Fibroblast of skin of right biceps (primary cell): ENCODE measurements around the gene TFF3.

ENCODE experiments used
- DNase-seq: peaks from one replicate; pipeline ENCODE4 v3.0.0-alpha.2; 2013

TFF3 gene, protein sequence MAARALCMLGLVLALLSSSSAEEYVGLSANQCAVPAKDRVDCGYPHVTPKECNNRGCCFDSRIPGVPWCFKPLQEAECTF

DNA sequence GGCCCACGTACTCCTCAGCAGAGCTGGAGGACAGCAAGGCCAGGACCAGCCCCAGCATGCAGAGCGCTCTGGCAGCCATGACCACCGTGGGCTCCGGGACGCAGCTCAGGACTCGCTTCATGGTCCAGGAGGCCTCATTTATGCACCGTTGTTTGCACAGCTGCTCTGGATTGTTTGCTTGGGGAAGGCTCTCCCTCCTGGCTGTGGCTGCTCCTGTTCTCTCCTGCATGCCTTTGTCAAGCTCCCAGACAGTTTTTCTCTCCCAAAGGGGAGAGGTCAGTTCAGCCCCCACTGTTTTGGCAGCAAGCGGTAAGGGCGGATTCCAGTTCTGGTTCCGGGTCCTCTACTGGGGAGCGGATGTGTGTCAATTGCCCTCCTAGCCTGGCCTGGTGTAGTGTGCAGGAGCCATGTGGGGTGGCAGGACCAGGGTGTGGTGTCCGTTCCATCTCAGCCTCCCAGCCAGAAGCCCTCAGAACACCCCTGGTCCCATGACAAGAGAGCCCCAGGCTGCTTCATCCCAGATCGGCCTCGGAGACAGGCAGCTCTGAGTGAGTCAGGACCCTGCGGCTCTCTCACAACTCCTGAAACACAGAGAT, at the start of gene TFF3:
TFF3 (minus strand) TSS at position 114 of the 596 bp plus-strand sequence; CDS start at position 79, 35 bp downstream.
- no peak for DNase-seq

DNA sequence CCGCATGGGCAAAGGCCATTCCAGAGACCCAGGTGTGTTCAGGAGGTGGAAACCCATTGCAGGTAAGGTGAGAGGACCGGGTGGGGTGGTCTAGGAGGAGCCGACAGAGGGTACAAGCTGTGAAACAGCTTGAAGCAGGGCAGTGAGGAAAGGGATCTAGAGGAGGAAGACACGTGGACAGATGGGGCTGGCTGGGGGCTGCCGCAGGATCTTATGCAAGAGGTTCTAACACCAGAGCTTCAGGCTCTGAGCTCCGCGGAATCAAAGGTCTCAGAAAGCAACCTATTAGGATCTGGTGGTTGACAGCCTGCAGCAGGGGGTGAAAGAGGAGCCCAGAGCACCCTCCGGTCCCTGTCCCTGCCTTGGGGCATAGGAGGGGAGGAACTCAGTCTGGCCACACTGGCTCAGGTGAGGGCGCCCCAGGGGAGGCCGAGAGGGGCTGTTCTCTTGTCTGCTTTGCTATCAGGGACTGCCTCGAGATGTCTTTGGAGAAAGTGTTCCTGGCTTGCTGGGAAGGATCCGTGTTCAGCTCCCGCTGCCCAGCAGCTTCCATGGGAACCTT, 49.2 kb upstream of the TFF3 start:
- DNase-seq = no peak

DNA sequence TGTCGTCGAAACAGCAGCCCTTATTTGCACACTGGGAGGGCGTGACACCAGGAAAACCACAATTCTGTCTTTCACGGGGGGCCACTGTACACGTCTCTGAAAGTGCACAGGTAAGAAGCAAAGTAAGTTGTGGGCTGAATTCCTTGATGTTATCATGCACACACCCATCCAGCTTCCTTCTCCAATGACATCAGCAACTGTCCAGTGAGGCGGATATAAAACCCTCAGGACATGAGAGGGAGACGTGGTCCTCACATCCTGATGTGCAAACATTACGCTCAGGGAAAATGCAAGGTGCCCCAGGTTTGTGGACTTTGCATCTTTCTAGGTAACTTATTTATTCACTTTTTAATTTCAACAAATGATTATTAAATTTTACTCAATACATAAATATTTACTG, 48.1 kb upstream of the TFF3 start:
- no peak for DNase-seq

DNA sequence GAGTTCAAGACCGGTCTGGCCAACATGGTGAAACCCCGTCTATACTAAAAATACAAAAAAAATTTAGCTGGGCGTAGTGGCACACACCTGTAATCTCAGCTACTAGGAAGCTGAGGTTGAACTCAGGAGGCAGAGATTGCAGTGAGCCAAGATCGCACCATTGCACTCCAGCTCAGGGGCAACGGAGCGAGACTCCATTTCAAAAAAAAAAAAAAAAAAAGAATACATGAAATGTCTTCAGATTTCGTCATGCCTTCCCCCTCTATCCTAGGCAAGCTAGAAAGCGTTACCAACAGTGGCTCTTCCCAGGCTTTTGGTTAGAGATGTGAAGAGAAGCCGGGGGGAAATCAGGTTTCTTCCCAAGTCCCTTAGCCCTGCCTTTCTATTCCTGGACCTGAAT, 47.5 kb upstream of the TFF3 start:
- no peak for DNase-seq

DNA sequence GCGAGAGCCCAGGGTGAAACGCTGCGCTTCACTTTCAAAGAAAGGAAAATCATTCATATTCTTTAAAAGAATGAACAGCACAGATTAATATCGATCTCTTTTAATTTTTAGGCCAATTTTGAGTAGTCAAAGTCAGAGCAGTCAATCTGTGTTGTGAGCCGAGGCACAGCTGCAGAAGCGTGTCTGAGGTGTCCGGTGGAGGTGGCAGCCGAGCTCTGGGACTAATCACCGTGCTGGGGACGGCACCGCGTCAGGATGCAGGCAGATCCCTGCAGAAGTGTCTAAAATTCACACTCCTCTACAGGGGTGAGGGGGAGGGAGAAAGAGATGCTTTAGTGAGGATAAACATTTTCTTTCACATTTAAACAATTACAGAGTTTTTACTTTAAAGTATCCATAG, 47.0 kb upstream of the TFF3 start:
- no peak for DNase-seq

DNA sequence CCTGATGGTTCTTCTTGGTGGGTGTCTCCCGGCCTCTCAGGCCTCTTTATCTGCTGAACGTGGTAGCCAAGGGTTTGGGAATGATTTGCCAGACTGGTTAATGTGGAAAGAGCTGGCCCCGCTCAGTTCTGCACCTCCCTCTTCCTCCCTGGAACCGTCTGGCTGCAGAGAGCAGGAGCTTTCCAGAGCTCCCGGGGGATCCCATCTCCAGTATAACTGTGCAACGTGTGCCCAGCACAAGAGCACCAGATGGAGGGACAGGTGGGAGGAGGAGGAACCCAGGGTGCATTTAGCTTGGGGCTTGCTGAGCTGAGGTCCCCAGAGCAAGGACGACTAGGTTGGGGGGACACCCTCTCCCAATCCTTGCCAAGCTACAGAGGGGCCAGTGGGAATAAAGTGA, 46.1 kb upstream of the TFF3 start:
- no peak for DNase-seq

DNA sequence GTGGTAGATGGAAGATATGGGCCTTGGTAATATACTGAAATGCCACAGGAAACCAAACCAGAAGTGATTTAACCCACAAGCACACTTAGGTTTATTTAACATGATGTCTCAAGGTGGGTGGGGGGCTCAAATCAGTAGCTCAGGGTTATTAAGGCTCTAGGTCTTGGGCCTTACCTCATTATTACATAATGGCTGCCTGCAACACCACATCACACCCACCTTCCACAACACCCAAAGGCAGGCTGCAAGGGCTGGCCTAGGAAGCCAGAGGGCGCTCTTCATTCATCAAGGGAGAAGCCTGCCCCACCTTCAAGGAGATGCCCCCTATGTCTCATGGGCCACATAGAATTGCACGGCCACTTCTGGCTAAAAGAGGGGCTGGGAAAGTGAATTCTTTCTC, 45.1 kb upstream of the TFF3 start:
- no peak for DNase-seq

DNA sequence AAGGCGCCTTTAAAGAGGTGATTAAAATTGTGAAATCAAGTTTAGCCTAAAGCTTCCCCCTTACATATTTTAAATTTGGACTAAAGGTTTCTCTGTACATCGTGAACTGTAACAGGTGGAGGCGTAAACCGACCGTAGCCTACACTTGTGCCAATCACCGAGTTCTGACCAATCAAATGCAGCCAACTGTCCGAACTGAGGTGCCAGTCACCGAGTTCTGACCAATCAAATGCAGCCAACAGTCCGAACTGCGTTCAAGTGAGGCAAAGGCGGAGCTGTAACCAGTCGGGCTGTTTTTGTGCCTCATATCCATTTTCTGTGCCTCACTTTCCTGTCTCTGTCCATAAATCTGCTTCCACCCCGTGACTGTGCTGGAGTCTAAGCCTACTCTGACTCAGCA, 43.7 kb upstream of the TFF3 start:
- no peak for DNase-seq

DNA sequence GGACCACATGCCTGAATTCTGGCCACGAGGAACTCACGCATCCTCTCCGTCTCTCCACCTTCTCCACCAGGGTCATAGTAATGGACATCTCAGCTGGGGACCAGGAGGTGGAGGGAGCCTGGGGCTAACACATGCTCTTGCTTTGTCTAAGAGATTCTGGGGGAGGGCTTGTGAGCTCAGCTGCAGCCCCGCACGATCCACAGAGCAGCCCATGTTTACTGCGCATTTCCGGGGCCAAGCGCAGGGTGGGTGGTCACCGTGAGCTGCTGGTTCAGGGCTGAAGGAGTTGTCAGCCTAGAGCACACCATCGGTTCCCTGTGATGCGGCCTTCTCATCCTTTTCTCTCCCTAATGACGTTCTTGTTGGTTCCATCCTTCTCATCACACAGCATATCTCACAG, 43.1 kb upstream of the TFF3 start:
- no peak for DNase-seq

DNA sequence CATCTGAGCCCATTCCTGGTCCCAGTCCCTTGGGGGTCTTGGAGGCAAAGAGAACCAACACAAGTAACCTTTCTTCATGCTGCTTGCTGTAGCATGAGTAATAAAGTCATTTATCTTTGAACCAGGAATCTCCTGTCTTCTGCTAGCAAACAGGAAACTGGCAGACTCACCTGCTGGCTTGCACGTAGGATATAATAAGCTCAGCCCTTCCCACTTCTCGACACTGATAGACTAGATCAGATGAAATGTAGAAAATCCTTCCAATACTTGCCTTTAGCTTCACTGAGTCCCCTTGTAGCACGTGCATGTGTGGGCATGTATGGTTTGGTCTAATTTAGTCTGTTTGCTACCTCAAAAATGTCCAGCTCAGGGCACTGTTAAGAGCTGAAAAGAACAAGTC, 42.1 kb upstream of the TFF3 start:
- DNase-seq = no peak

DNA sequence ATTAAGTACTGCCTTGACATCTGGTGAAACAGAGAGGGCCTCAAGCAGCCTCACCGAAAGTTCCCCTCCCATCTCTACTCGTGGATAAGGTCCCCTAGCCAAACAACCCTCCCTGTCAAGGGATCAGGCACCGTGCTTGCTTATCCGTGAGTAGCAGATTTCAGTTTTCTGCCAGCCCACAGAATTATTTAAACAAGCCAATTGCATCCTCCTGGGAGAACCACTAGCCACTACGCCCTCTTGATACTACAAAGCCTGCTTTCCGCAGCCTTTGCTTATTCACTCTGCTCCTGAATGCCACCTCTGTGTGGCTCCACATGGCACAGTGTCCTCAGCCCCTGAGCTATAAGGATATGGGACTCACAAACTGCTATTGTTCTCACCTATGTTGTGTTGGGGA, 41.4 kb upstream of the TFF3 start:
- DNase-seq = no peak

DNA sequence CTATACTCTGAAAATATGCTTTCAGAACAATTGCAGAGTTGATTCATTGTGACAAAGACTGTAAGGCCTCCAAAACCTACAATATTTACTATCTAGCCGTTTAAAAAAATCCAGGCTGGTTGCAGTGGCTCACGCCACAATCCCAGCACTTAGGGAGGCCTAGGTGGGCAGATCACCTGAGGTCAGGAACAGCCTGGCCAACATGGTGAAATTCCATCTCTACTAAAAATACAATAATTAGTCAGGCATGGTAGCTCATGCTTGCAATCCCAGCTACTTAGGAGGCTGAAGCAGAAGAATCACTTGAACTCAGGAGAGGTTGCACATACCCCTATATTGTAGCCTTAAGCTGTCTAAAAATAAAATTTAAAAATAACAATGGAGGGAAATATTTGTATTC, 40.8 kb upstream of the TFF3 start:
- no peak for DNase-seq

DNA sequence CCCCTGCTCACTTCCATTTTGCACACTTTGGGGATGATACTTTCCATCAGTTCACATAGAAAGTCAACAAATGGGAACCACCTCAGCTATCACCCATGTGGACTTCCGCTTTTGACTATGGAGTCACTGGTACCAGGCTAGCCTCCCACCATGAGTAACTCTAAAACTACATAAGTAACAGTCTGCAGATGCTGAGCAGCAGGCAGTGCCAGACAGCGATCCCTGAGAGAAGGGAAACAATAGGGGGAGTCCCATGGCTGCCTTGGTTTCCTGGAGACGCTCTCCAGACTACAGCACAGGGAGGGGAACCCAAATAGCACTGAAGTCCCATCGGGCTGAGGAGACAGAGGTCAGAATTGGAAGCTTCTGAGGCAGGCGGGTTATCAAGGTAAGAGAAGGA, 38.4 kb upstream of the TFF3 start:
- DNase-seq = no peak

DNA sequence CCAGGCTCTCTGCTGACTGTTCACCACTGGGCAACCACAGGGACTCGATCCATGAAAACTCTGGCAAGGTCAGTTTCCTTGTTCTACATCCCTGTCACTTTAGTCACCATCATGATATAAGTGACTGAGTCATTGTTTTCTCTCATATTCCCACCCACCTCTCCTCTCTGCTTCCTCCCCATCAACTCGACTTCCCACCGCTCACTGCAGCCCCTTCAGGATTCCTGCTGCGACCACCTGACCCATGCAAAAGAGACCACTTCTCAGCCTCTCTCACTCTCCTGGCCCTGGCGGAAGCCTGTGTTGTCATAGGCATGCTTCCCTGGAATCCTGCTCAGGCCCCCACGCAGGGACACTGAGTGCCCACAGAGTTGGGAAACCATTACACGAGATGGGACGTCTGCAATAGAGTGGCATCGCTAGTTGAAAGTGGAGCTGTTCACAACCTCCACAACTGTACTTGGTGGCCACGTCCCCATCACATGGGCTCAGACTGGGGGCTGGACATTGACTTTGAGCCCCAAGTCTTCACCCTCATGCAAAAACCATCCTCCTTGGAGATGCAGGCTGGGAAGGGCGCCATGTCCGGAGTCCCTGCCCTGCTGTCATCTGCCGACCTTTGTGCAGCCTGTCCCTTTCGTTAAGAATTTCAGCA, 37.4 kb upstream of the TFF3 start:
- DNase-seq = no peak

DNA sequence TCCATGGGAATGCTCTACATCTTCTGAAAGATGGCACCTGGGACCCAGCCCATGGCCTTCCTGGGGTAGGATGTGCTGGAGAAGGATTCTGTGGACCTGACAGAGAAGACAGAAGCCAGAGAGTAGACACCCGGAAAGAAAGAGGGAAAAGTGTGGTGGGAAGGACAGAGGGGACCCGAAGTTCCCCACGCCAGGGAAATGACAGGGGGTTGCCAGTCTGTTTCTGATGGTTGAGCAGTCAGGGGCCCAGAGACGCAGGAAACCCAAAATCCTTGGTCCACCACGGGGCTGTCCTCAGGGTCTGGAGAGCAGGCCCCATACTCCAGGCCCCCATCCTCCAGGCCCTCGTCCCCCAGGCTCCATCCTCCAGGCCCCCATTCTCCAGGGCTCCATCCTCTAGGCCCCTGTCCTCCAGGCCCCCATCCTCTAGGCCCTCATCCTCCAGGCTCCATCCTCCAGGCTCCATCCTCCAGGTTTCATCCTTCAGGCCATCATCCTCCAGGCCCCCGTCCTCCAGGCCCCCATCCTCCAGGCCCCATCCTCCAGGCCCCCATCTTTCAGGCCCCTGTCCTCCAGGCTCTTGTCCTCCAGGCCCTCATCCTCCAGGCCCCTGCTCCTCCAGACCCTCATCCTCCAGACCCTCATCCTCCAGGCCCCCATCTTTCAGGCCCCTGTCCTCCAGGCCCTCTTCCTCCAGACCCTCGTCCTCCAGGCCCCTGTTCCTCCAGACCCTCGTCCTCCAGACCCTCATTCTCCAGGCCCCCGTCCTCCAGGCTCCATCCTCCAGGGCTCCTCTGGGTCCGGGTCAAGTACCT, 36.6 kb upstream of the TFF3 start:
- no peak for DNase-seq

DNA sequence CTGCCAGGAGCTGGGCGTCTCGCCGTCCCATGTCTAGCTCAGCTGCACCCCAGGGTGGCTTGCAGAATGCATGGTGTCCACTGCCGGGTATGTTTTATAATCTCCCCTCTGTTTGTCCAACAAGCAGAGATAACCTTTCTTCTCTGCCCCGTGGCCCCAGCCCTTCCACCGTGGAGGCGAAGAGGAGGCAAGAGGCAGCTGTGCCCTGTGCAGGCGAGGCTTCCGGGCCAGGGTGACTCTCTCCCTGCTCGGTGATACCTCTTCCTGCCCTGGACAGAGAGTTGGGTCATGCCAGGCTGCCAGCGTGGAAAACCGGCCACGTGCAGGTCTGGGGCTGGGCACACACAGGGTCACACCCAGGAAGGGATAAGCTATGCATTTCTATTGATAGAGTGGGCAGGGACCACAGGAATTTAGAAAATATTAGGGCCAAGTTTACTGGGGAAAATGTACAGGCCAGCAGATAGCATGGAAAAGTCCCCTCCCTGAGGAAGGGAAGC, 35.8 kb upstream of the TFF3 start, which contains the start of gene TFF2:
TFF2 (minus strand) TSS at position 68 of the 500 bp plus-strand sequence; CDS start at position 31, 37 bp downstream.
- no peak for DNase-seq

DNA sequence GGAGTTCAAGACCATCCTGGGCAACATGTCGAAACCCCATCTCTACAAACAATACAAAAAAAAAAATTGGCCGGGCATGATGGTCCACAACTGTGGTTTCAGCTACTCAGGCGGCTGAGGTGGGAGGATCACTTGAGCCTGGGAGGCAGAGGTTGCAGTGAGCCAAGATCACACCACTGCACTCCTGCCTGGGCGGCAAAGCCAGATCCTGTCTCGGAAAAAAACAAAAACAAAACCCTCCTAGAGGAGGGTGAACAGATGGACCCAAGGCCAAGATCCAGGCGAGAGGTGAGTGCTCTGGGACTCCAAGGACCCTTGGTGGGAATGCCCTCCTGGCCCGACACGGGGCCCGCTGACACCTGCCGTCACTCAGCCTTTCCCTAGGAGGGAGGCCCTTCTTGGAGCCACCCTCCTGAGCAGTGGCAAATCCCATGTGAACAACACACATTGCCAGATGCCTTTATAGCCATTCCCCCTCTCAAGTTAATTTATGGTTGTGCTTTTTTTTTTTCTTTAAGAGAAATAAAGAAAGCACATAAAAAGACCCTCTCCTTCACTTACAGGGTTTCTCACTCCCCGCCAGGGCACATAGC, 35.2 kb upstream of the TFF3 start:
- DNase-seq = no peak

DNA sequence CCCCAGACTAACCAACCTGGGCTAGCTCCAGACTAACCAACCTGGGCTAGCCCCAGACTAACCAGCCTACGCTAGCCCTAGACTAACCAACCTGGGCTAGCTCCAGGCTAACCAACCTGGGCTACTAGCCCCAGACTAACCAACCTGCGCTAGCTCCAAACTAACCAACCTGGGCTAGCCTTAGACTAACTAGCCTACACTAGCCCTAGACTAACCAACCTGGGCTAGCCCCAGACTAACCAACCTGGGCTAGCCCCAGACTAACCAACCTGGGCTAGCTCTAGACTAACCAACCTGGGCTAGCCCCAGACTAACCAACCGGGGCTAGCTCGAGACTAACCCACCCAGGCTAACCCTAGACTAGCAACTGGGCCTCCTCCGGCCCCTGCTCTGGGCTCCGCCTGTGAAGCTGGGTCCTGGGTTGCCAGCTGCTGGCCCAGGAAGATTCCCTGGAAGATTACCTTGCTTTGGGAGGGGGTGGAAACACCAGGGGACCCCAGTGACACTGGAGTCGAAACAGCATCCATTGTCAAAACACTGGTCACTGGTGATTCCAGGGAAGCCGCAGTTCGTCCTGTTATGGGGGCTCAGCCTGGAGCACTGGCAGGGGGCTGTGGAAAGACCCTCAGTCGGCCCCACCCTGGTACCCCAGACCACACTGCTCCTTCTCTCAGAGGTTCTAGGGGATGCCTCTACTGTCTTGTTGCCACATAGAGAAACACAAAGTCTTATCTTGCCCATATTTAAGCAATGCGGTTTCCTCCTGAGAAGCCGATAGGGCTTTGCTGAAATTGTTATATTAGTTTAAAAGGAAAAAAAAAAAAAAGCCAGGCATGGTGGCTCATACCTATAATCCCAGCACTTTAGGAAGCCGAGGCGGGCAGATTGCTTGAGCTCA, 34.5 kb upstream of the TFF3 start:
- DNase-seq = no peak

DNA sequence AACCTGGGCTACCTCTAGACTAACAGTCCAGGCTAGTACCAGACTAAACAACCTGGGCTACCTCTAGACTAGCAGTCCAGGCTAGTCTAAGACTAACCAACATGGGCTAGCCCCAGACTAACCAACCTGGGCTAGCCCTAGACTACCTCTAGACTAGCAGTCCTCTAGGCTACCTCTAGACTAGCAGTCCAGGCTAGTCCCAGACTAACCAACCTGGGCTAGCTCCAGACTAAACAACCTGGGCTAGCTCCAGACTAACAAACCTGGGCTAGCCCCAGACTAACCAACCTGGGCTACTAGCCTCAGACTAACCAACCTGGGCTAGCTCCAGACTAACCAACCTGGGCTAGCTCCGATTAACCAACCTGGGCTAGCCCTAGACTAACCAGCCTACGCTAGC, 33.6 kb upstream of the TFF3 start:
- DNase-seq = no peak

DNA sequence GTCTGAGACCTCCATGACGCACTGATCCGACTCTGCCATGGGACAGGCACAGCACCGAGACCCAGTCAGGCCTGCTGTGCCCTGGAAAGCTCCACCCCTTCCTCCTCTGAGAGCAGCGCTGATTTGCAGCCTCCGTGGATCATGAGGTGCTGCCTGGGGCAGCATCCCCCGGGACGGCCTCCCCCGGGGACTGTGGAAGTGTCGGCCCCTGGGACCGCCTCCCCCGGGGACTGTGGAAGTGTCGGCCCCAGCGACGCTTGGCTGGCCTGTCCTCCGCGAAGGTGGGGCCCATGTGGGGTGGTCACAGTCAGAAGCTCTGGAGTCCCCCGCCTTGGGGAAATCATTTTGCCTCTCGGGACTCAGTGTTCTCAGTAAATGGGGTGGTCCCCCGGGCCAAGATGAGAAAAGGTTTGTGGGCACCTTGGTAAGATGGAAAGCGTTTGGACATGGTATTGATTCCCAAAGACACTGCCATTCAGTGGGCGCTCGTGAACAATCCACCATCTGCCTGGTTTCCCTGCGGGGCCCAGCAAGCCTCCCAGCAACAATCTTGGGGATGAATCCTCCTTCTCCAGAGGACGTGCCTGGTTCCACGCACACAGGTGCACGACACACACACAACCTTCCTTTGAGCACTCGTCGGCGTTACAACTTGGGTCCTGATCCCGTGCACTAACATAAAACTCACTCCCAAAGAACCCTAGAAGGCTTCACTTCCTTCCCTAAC, 32.6 kb upstream of the TFF3 start:
- DNase-seq = no peak
